A549 (cell line): Measurements from ENCODE around the gene DGUOK. TPM values are rescaled to one million over a fixed set of nuclear protein-coding genes. Genes with fewer than 3 reads are reported as not detected.

Experiments used
- ATAC-seq, 2 experiments: fragments of 200-7000 bp in 1 of 2; fragments of >200 bp in 1 of 2; cut with Nextera tagmentation in 1 of 2; cut with Tn5 transposase in 1 of 2; 3 replicates each; pipeline versions ENCODE4 v1.8.0 to v1.9.1; 2018 to 2020; ENCODE audit warnings: mild to moderate bottlenecking in 1 of 2, moderate library complexity in 1 of 2
- CTCF ChIA-PET: fragments of 300-600 bp; sonication (Branson Sonifier 250); formaldehyde crosslinking; extraction: SDS; loops from one replicate; lab custom pipeline; 2021; ENCODE audit warnings: antibody characterized with exemption, inconsistent platforms; lab: Yijun Ruan, JAX
- POLR2A ChIA-PET: fragments of 350-600 bp; formaldehyde crosslinking; extraction: SDS; loops from one replicate; lab custom pipeline; 2021; ENCODE audit warnings: antibody characterized with exemption, inconsistent platforms; lab: Yijun Ruan, JAX
- DNase-seq, 2 experiments: peaks; one replicate each; pipeline versions ENCODE4 v3.0.0 to v3.0.0-alpha.2; 2011 to 2016; ENCODE audit warnings: low read depth in 1 of 2, low spot score in 1 of 2
- FAIRE-seq: peaks from 2 replicates; lab custom pipeline; 2011; peaks lifted over from hg19 to GRCh38; lab: Jason Lieb, UNC
- H3K27ac ChIP-seq, 2 experiments: fragments of >200 bp; sonication (Bioruptor Twin); formaldehyde crosslinking; 3 replicates each; pipeline ENCODE4 v1.5.1; 2016 to 2017
- H3K4me1 ChIP-seq: fragments of >200 bp; sonication (Bioruptor Twin); formaldehyde crosslinking; 3 replicates; pipeline ENCODE4 v1.6.1; 2016
- H3K4me2 ChIP-seq: fragments of >200 bp; sonication (Bioruptor Twin); formaldehyde crosslinking; 3 replicates; pipeline ENCODE4 v1.6.1; 2016
- H3K4me3 ChIP-seq: fragments of >200 bp; sonication (Bioruptor Twin); formaldehyde crosslinking; 3 replicates; pipeline ENCODE4 v1.5.1; 2016
- H3K9me3 ChIP-seq: fragments of >200 bp; sonication (Bioruptor Twin); formaldehyde crosslinking; 3 replicates; pipeline ENCODE4 v1.6.1; 2016
- CBX8 ChIP-seq: fragments of 200-600 bp; sonication (generic); IDR thresholded peaks from 2 replicates; pipeline ENCODE4 v1.6.1; 2016
- E2F6 ChIP-seq: IDR thresholded peaks from 2 replicates; pipeline ENCODE4 v1.6.1; 2012; ENCODE audit warnings: low read depth, borderline replicate concordance
- EHF ChIP-seq: fragments of 250-450 bp; sonication (Bioruptor Pico); IDR thresholded peaks from 2 replicates; pipeline ENCODE4 v1.5.0; 2020; ENCODE audit warnings: mild to moderate bottlenecking
- EHMT2 ChIP-seq: fragments of 200-600 bp; sonication (generic); IDR thresholded peaks from 2 replicates; pipeline ENCODE4 v1.6.1; 2016; ENCODE audit warnings: antibody characterized with exemption, low read depth, mild to moderate bottlenecking, moderate library complexity
- ELK1 ChIP-seq: fragments of 150-350 bp; IDR thresholded peaks from 2 replicates; pipeline ENCODE4 v1.6.1; 2014; ENCODE audit warnings: low read depth, mild to moderate bottlenecking, low read length
- ESRRA ChIP-seq: fragments of 150-350 bp; IDR thresholded peaks from 2 replicates; pipeline ENCODE4 v1.6.1; 2014; ENCODE audit warnings: mild to moderate bottlenecking, low read length, borderline replicate concordance
- FOSB ChIP-seq: fragments of 250-450 bp; sonication (Bioruptor Pico); IDR thresholded peaks from 2 replicates; pipeline ENCODE4 v1.5.0; 2020; ENCODE audit warnings: mild to moderate bottlenecking, moderate library complexity
- FOSL2 ChIP-seq, 2 experiments: fragments of 450-650 bp in 1 of 2; fragments of >200 bp in 1 of 2; sonication (Bioruptor Twin) in 1 of 2; formaldehyde crosslinking; IDR thresholded peaks; 2 replicates each; pipeline versions ENCODE4 v1.5.0 to v1.6.1; 2016 to 2020; ENCODE audit warnings: mild to moderate bottlenecking in 1 of 2, moderate library complexity in 1 of 2
- FOXS1 ChIP-seq: fragments of 250-450 bp; sonication (Bioruptor Pico); IDR thresholded peaks from 2 replicates; pipeline ENCODE4 v1.5.0; 2020; ENCODE audit warnings: mild to moderate bottlenecking, moderate library complexity
- GATA3 ChIP-seq: IDR thresholded peaks from 2 replicates; pipeline ENCODE4 v1.6.1; 2012; ENCODE audit warnings: borderline replicate concordance
- HDAC2 ChIP-seq: fragments of 200-600 bp; sonication (generic); IDR thresholded peaks from 2 replicates; pipeline ENCODE4 v1.6.1; 2016
- HOXB13 ChIP-seq: fragments of 250-450 bp; sonication (Bioruptor Pico); IDR thresholded peaks from 2 replicates; pipeline ENCODE4 v1.5.0; 2020; ENCODE audit warnings: low read depth, mild to moderate bottlenecking, moderate library complexity
- KDM1A ChIP-seq: fragments of 200-600 bp; sonication (generic); IDR thresholded peaks from 2 replicates; pipeline ENCODE4 v1.6.1; 2016; ENCODE audit warnings: low read depth, mild to moderate bottlenecking
- KDM5A ChIP-seq: fragments of 200-600 bp; sonication (generic); IDR thresholded peaks from 2 replicates; pipeline ENCODE4 v1.6.1; 2016; ENCODE audit warnings: antibody characterized with exemption, mild to moderate bottlenecking
- MAFK ChIP-seq: fragments of 450-650 bp; IDR thresholded peaks from 2 replicates; pipeline ENCODE4 v1.6.1; 2014; ENCODE audit not compliant: partially characterized antibody
- MAX ChIP-seq: IDR thresholded peaks from 2 replicates; pipeline ENCODE4 v1.6.1; 2012
- MYC ChIP-seq: IDR thresholded peaks from 2 replicates; pipeline ENCODE4 v1.6.1; 2012; ENCODE audit warnings: mild to moderate bottlenecking, inconsistent platforms, low read length, improper control_type of control experiment, borderline replicate concordance
- NPAS2 ChIP-seq: fragments of 250-450 bp; sonication (Bioruptor Pico); IDR thresholded peaks from 2 replicates; pipeline ENCODE4 v1.8.0; 2022; ENCODE audit warnings: mild to moderate bottlenecking, moderate library complexity, borderline replicate concordance
- NR3C1 ChIP-seq: fragments of >200 bp; sonication (Bioruptor Twin); formaldehyde crosslinking; IDR thresholded peaks from 3 replicates; pipeline ENCODE4 v1.6.1; 2017
- TP53 ChIP-seq: fragments of 250-450 bp; sonication (Bioruptor Pico); IDR thresholded peaks from 2 replicates; pipeline ENCODE4 v1.5.0; 2021; ENCODE audit warnings: mild to moderate bottlenecking, moderate library complexity
- ZFP36 ChIP-seq: fragments of 450-650 bp; IDR thresholded peaks from 2 replicates; pipeline ENCODE4 v1.6.1; 2014; ENCODE audit warnings: borderline replicate concordance; ENCODE audit not compliant: partially characterized antibody
- ZSCAN20 ChIP-seq: fragments of 250-450 bp; sonication (Bioruptor Pico); IDR thresholded peaks from 2 replicates; pipeline ENCODE4 v1.8.0; 2022; ENCODE audit warnings: mild to moderate bottlenecking, moderate library complexity
- WGBS: methylation state at CpG from one replicate; pipeline ENCODE4 v1.1.6; 2017; ENCODE audit errors: missing lambda C conversion rate; 5-methylcytosine and 5-hydroxymethylcytosine counted together
- polyA plus RNA-seq, 4 experiments: library from polyadenylated mRNA; depleted of rRNA in 3 of 4; stranded (reverse); fragments of >200 nt; fragmentation: RNase III in 1 of 4; extraction: RNeasy Plus Mini Kit Qiagen cat#74134 plus additional on column Dnase treatment in 1 of 4; gene quantifications; 2 replicates in 3 of 4; 3 replicates in 1 of 4; pipeline ENCODE4 v1.2.3, GENCODE V29; 2011 to 2017
- TF ChIP-seq, protein P1 (sequence below): fragments of 200-600 bp; sonication (generic); IDR thresholded peaks from 2 replicates; pipeline ENCODE4 v1.6.1; 2016; ENCODE audit warnings: antibody characterized with exemption, mild to moderate bottlenecking, moderate library complexity

The DGUOK gene
- polyA plus RNA-seq, 2 of the 4 experiments (the other 2 are of a cell fraction): 128 to 145 TPM

- no peaks in the 10 kb centered on the region for H3K9me3 ChIP-seq
- ATAC-seq (no peak), FAIRE-seq (no peak), DNase-seq (no peak)
- no peak overlapping the region for H3K27ac ChIP-seq
- no peak overlapping the region for H3K4me3 ChIP-seq
- 96% methylated on average over 3 of the region's 3 CpGs for WGBS
- POLR2A ChIA-PET: no interaction called here
- no peak for TF ChIP-seq FOSL2 (IDR thresholded peaks at IDR 0.05)
- no peak for TF ChIP-seq FOSL2 (CRISPR knock-in tag; IDR thresholded peaks at IDR 0.05)
- TF ChIP-seq GATA3: no peak
- TF ChIP-seq TP53 (CRISPR knock-in tag): no peak
- no peak for TF ChIP-seq EHF (CRISPR knock-in tag)
- TF ChIP-seq FOXS1 (CRISPR knock-in tag): no peak
- no peak for TF ChIP-seq ZSCAN20 (CRISPR knock-in tag)
- no peak for TF ChIP-seq MAX
- TF ChIP-seq ELK1: no peak
- TF ChIP-seq NPAS2 (CRISPR knock-in tag): no peak
- no peak for TF ChIP-seq EHMT2
- no peak for TF ChIP-seq MAFK
- TF ChIP-seq, protein P1, sequence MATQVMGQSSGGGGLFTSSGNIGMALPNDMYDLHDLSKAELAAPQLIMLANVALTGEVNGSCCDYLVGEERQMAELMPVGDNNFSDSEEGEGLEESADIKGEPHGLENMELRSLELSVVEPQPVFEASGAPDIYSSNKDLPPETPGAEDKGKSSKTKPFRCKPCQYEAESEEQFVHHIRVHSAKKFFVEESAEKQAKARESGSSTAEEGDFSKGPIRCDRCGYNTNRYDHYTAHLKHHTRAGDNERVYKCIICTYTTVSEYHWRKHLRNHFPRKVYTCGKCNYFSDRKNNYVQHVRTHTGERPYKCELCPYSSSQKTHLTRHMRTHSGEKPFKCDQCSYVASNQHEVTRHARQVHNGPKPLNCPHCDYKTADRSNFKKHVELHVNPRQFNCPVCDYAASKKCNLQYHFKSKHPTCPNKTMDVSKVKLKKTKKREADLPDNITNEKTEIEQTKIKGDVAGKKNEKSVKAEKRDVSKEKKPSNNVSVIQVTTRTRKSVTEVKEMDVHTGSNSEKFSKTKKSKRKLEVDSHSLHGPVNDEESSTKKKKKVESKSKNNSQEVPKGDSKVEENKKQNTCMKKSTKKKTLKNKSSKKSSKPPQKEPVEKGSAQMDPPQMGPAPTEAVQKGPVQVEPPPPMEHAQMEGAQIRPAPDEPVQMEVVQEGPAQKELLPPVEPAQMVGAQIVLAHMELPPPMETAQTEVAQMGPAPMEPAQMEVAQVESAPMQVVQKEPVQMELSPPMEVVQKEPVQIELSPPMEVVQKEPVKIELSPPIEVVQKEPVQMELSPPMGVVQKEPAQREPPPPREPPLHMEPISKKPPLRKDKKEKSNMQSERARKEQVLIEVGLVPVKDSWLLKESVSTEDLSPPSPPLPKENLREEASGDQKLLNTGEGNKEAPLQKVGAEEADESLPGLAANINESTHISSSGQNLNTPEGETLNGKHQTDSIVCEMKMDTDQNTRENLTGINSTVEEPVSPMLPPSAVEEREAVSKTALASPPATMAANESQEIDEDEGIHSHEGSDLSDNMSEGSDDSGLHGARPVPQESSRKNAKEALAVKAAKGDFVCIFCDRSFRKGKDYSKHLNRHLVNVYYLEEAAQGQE: no peak
- TF ChIP-seq KDM1A: no peak
- TF ChIP-seq HDAC2: no peak
- CTCF ChIA-PET: interaction anchor here (0.7 to 1.2 kb wide), 3 partner anchors 13 to 474 kb away, joined by 3 to 4 read pairs (median 4); no protein-coding TSS in a partner anchor
- H3K4me1 ChIP-seq: peaks cover 37% of the 10 kb centered on the region
- no peak overlapping the region for H3K4me2 ChIP-seq
These were observed 6.5 kb downstream of the DGUOK start for GRCh38 chr2:73933194-73933593.

- DNase-seq (no peak), ATAC-seq (no peak), FAIRE-seq (no peak)
- no peak overlapping the region for H3K4me3 ChIP-seq
- peaks cover 16% of the 10 kb centered on the region; the same call in 2 of the 3 replicates for H3K4me1 ChIP-seq
- ChIA-PET POLR2A (no interaction called here), CTCF (interaction anchor here (0.5 to 1.3 kb wide), 2 partner anchors 12 to 32 kb away, joined by 3 to 4 read pairs; no protein-coding TSS in a partner anchor)
- H3K27ac ChIP-seq: no peak overlapping the region
- no peaks in the 10 kb centered on the region for H3K9me3 ChIP-seq
- TF ChIP-seq E2F6: no peak
- no peak for TF ChIP-seq NR3C1
- TF ChIP-seq MAX: no peak
- TF ChIP-seq ELK1: no peak
- no peak for TF ChIP-seq HOXB13 (CRISPR knock-in tag)
- TF ChIP-seq FOSB: no peak
- no peak for TF ChIP-seq ZFP36
- TF ChIP-seq MYC: no peak
- TF ChIP-seq ESRRA: no peak
- no peak for TF ChIP-seq KDM5A
- no peak for TF ChIP-seq FOSL2 (IDR thresholded peaks at IDR 0.05)
- TF ChIP-seq FOSL2 (CRISPR knock-in tag; IDR thresholded peaks at IDR 0.05): no peak
- no peak for TF ChIP-seq CBX8
- no peak overlapping the region for H3K4me2 ChIP-seq
These were observed 9.0 kb downstream of the DGUOK start for GRCh38 chr2:73935641-73936040.
